HL-60 (cell line): Measurements from ENCODE around the gene SCN2A.

Experiments
- DNase-seq, 2 experiments: peaks; one replicate each; pipeline ENCODE4 v3.0.0-alpha.2; 2010 to 2020; ENCODE audit warnings: low read depth in 1 of 2, low spot score in 1 of 2
- H3K27ac ChIP-seq: fragments of 250-450 bp; sonication (Bioruptor Pico); replicated peaks from 2 replicates; pipeline ENCODE4 v1.5.1; 2020; ENCODE audit warnings: mild to moderate bottlenecking, moderate library complexity
- H3K27me3 ChIP-seq: fragments of 250-450 bp; sonication (Bioruptor Pico); 2 replicates; pipeline ENCODE4 v1.5.1; 2021; ENCODE audit warnings: mild to moderate bottlenecking, moderate library complexity; ENCODE audit not compliant: insufficient read depth, poor library complexity, severe bottlenecking
- H3K4me3 ChIP-seq: replicated peaks from 2 replicates; pipeline ENCODE4 v1.5.1; 2011; ENCODE audit warnings: mild to moderate bottlenecking, control low read depth, low read length; ENCODE audit not compliant: insufficient read depth
- GABPA ChIP-seq: IDR thresholded peaks from 2 replicates; pipeline ENCODE4 v1.6.1; 2012; ENCODE audit warnings: low read depth
- POLR2AphosphoS5 ChIP-seq: IDR thresholded peaks from 2 replicates; pipeline ENCODE4 v1.6.1; 2012; ENCODE audit warnings: low read depth
- SPI1 ChIP-seq: IDR thresholded peaks from 2 replicates; pipeline ENCODE4 v1.6.1; 2012; ENCODE audit warnings: low read depth, mild to moderate bottlenecking, borderline replicate concordance
- TF ChIP-seq, protein P1 (sequence below): IDR thresholded peaks from 2 replicates; pipeline ENCODE4 v1.6.1; 2012; ENCODE audit warnings: low read depth; ENCODE audit not compliant: insufficient replicate concordance
- TF ChIP-seq, protein P2 (sequence below): IDR thresholded peaks from one replicate; pipeline ENCODE4 v1.5.1; 2011; ENCODE audit warnings: low read length, control low read depth, inconsistent platforms; ENCODE audit not compliant: insufficient read depth

SCN2A gene

DNA sequence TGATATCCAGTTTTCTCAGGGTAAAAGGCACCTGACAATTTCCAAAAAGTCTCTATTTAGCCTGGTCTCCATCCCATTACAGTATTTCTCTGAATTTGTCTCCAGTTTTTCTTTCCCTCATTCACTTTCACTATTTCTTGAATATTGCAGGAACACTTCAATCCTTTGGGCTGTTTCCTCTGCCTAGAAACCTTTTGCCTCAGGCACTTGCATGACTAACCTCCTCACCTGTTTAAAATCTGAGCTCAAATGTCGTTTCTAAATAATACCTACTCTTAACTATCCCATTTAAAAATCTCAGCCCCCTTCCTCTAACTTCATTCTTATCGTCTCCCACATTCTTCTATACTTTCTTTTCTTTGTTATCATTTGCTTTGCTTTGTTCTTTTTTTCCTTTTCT is 9.0 kb downstream of the SCN2A start:
- no peak for TF ChIP-seq GABPA
- TF ChIP-seq, protein P1, sequence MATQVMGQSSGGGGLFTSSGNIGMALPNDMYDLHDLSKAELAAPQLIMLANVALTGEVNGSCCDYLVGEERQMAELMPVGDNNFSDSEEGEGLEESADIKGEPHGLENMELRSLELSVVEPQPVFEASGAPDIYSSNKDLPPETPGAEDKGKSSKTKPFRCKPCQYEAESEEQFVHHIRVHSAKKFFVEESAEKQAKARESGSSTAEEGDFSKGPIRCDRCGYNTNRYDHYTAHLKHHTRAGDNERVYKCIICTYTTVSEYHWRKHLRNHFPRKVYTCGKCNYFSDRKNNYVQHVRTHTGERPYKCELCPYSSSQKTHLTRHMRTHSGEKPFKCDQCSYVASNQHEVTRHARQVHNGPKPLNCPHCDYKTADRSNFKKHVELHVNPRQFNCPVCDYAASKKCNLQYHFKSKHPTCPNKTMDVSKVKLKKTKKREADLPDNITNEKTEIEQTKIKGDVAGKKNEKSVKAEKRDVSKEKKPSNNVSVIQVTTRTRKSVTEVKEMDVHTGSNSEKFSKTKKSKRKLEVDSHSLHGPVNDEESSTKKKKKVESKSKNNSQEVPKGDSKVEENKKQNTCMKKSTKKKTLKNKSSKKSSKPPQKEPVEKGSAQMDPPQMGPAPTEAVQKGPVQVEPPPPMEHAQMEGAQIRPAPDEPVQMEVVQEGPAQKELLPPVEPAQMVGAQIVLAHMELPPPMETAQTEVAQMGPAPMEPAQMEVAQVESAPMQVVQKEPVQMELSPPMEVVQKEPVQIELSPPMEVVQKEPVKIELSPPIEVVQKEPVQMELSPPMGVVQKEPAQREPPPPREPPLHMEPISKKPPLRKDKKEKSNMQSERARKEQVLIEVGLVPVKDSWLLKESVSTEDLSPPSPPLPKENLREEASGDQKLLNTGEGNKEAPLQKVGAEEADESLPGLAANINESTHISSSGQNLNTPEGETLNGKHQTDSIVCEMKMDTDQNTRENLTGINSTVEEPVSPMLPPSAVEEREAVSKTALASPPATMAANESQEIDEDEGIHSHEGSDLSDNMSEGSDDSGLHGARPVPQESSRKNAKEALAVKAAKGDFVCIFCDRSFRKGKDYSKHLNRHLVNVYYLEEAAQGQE, result no peak
- no peak for TF ChIP-seq SPI1
- TF ChIP-seq, protein P2, sequence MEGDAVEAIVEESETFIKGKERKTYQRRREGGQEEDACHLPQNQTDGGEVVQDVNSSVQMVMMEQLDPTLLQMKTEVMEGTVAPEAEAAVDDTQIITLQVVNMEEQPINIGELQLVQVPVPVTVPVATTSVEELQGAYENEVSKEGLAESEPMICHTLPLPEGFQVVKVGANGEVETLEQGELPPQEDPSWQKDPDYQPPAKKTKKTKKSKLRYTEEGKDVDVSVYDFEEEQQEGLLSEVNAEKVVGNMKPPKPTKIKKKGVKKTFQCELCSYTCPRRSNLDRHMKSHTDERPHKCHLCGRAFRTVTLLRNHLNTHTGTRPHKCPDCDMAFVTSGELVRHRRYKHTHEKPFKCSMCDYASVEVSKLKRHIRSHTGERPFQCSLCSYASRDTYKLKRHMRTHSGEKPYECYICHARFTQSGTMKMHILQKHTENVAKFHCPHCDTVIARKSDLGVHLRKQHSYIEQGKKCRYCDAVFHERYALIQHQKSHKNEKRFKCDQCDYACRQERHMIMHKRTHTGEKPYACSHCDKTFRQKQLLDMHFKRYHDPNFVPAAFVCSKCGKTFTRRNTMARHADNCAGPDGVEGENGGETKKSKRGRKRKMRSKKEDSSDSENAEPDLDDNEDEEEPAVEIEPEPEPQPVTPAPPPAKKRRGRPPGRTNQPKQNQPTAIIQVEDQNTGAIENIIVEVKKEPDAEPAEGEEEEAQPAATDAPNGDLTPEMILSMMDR, result no peak
- no peak for TF ChIP-seq POLR2AphosphoS5
- H3K27me3 ChIP-seq, result no peaks in the 10 kb centered on the region
- H3K4me3 ChIP-seq, result no peak overlapping the region
- DNase-seq, result no peak
- no peak overlapping the region for H3K27ac ChIP-seq

DNA sequence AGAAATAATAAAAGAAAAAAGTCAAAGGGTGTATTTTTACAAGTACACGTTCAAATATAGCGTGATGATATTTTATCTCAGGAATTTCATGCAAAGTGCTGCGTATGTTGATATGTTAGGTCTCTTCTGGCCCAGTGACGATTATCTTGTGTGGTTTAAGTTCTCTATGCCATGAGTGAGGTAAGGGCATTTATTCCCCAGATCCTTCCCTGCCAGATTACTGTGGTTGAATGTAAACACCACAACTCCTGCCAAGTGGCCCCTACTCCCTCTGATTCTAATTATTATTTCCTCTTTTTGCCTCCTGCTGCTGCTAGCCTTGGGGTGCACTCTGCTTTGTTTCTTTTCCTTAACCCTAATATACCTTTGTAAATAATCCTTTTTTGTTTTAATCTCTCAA is 12.2 kb downstream of the SCN2A start:
- DNase-seq, result no peak
- TF ChIP-seq, protein P1, result no peak
- no peak for TF ChIP-seq SPI1
- no peak for TF ChIP-seq GABPA
- TF ChIP-seq, protein P2, result no peak
- Histone ChIP-seq H3K27ac (no peak overlapping the region), H3K27me3 (no peaks in the 10 kb centered on the region), H3K4me3 (no peak overlapping the region)

DNA sequence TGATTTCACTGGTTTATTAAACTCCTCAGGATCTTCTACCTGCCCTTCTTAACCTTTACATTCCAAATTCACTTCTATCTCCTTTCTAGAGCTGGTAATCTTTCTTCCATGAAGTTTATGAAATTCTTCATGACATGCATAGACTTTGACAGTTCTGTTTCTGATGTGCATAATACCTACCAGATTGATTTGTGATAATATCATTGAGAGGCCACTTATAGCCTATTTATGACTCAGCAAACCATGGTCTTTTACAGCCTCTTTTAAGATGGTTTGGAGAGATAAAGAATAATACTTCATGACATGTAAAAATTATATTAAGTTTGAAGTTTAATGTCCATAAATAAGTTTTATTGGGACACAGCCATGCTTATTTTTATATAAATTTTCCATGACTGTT is 14.0 kb downstream of the SCN2A start:
- TF ChIP-seq GABPA (no peak), SPI1 (no peak), POLR2AphosphoS5 (no peak)
- TF ChIP-seq, protein P1, result no peak
- TF ChIP-seq, protein P2, result no peak
- DNase-seq, result no peak
- no peaks in the 10 kb centered on the region for H3K27me3 ChIP-seq
- no peak overlapping the region for H3K4me3 ChIP-seq
- no peak overlapping the region for H3K27ac ChIP-seq
